ENCODE data around the gene DHRS11.

GRCh38 chr17:36600465-36600864 is 8.8 kb downstream of the DHRS11 start:
- TF ChIP-seq CTCF (conservative IDR thresholded peaks at IDR 0.05; ENCODE audit: low read depth in 2 of 2), result no peak
- TF ChIP-seq REST (IDR thresholded peaks at IDR 0.05; ENCODE audit: unreplicated experiment), result no peak
- TF ChIP-seq EZH2 (IDR thresholded peaks at IDR 0.05; ENCODE audit: low read depth, unreplicated experiment), result no peak
